Suprapubic skin (tissue), 4 donors: Measurements from ENCODE around the gene SUGCT.

ENCODE experiments used
- POLR2A ChIP-seq, 2 donors: fragments of 450-650 bp; IDR thresholded peaks; one replicate each; pipeline ENCODE4 v1.6.1; 2017; ENCODE audit warnings: antibody characterized with exemption in 2 of 2, mild to moderate bottlenecking in 2 of 2, moderate library complexity in 2 of 2
- POLR2AphosphoS5 ChIP-seq, 3 donors: sonication (generic); formaldehyde crosslinking; IDR thresholded peaks; one replicate each; pipeline ENCODE4 v1.6.1; 2017; ENCODE audit warnings: antibody characterized with exemption in 3 of 3
- TF ChIP-seq, protein P1 (sequence below), 2 donors: fragments of 200-600 bp in 1 of 2; fragments of 450-650 bp in 1 of 2; sonication (generic) in 1 of 2; IDR thresholded peaks; one replicate each; pipeline ENCODE4 v1.5.1; 2016 to 2019; ENCODE audit warnings: antibody characterized with exemption in 2 of 2, mild to moderate bottlenecking in 1 of 2, moderate library complexity in 1 of 2

DNA sequence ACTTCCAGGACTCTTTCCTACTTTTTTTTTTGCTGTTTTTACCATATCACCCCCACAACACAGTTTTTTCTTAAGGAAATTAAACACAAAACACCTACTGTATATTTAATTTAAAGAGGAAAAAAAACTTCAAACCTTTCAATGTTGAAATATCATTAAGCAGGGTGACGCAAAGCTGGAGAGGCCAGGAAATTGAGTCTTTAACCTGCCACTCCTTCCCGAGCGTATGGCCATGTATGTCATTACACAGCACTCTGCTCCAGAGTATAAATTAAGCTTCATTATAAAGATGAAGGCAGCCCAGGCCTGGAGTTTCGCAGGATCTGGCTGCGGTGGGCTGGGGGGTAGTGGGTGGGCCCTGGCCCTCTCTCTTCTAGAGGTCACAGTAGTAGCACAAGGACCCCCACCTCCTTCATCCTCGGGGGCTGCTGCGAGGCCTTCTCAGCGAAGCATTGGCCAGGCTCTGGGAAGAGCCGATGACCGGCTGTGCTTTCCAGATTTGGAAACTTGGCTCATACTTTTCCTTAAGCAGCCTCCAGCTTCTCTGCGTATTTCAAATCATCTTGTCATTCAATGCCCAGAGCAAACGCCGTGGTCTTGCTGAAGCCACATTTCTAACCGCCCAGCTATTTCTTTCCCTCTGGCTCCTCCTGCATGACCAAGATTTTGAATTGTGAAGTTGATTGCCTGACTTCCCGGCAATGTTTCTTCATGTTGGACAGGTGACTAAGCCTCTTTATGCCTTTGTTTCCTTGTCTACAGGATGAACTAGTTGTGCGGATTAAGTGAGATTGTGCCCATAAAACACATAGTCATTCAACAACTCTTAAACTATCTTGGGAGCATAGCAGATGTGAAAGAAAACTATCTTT lies 765.1 kb downstream of the SUGCT start:
- TF ChIP-seq POLR2AphosphoS5 (IDR thresholded peaks at IDR 0.05): no peak
- TF ChIP-seq, protein P1, sequence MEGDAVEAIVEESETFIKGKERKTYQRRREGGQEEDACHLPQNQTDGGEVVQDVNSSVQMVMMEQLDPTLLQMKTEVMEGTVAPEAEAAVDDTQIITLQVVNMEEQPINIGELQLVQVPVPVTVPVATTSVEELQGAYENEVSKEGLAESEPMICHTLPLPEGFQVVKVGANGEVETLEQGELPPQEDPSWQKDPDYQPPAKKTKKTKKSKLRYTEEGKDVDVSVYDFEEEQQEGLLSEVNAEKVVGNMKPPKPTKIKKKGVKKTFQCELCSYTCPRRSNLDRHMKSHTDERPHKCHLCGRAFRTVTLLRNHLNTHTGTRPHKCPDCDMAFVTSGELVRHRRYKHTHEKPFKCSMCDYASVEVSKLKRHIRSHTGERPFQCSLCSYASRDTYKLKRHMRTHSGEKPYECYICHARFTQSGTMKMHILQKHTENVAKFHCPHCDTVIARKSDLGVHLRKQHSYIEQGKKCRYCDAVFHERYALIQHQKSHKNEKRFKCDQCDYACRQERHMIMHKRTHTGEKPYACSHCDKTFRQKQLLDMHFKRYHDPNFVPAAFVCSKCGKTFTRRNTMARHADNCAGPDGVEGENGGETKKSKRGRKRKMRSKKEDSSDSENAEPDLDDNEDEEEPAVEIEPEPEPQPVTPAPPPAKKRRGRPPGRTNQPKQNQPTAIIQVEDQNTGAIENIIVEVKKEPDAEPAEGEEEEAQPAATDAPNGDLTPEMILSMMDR (IDR thresholded peaks at IDR 0.05): no peak
- no peak for TF ChIP-seq POLR2A (IDR thresholded peaks at IDR 0.05)
